ENCODE measurements around the gene TDRD7.

DNA sequence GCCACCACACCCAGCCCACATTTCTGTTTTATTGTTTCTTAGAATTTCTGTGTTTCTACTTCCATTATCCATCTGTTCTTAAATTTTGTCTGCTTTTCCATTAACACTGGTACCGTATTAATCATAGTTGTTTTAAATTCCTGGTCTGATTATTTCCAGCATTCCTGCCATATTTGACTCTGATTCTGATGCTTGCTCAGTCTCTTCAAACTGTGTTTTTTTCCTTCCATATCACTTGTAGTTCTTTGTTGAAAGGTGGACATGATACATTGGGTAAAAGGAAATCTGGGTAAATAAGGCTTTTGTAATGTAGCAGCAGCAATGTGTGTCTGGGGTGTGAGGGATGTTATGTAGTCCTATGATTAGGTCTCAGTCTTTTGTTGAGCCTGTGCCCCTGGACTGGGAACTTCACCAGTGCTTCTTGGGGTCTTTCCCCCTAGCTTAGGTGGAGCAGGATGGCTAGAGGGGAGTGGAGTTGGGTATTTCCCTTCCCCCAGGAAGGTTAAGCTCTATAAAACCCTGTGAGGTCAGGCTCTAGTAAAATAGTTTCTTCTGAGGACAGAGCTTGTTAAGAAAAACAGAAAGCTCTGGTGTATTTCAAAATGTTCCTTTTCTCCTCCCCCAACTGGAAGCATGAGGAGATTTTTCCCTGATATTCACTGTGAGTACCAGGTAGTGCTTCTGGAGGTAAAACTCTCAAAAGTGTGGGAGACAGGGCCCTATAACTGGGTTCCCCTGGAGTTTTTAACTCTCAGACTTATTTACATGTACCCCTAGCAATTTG lies 79.5 kb downstream of the TDRD7 start:
- TF ChIP-seq CTCF (IDR thresholded peaks at IDR 0.05): no peak
- no peak for TF ChIP-seq POLR2A (IDR thresholded peaks at IDR 0.05)
- no peak for TF ChIP-seq POLR2AphosphoS5 (IDR thresholded peaks at IDR 0.05)

Data from prostate gland (tissue), 2 donors.